Measurements from ENCODE around the gene CPB2.

CPB2 gene

DNA sequence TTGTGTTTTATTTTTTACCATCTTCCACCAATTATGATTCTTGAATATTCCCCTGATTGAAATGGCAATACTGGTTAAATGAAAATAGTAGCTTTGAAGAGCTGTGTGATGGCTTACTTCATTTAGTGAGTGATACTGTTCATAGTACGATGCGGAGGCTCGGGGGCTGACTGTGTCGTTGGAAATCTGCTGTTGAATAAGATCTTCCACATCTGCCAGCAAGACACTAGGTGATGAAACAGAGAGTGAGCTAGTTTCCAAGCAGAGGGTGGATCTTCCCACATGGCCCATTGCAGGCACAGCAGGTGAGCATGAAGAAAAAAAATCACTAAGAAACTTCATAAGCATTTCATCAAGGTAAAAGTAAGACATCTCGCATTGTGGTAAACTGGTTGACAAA, 22.5 kb downstream of the CPB2 start:
- DNase-seq (ENCODE audit: low read depth in 1 of 2, low spot score in 1 of 2) = no peak

DNA sequence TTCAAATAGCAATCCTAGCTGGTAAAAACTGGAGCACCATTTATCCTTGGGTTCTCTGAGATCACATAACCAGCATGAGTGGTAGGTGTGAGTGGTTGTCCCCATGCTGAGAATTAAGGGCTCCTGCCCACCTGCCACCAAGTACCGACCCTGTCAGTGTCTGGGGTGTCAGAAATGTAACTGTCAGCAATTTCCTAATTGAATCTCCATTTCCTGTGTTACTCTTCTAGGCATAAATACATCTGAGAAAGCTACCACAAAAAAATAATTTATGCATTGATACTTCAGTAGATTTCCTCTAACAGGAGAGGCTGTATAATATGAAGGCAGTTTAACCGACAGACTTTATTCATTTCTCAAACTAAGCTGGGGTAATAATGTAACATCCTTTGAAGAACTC, 25.1 kb downstream of the CPB2 start:
- in situ Hi-C loops (cut with HindIII; ENCODE audit: low pct_unique_long_range_greater_than_20kb, low sequenced_read_pairs) = no loop called here
- no peak for DNase-seq (ENCODE audit: low read depth in 1 of 2, low spot score in 1 of 2)
- TF ChIP-seq JUND (IDR thresholded peaks at IDR 0.05; ENCODE audit: low read depth) = no peak

More for the DNA sequence above, 22.5 kb downstream of the CPB2 start:
- in situ Hi-C loops (cut with HindIII; ENCODE audit: low pct_unique_long_range_greater_than_20kb, low sequenced_read_pairs) = no loop called here
- no peak for TF ChIP-seq JUND (IDR thresholded peaks at IDR 0.05; ENCODE audit: low read depth)

DNA sequence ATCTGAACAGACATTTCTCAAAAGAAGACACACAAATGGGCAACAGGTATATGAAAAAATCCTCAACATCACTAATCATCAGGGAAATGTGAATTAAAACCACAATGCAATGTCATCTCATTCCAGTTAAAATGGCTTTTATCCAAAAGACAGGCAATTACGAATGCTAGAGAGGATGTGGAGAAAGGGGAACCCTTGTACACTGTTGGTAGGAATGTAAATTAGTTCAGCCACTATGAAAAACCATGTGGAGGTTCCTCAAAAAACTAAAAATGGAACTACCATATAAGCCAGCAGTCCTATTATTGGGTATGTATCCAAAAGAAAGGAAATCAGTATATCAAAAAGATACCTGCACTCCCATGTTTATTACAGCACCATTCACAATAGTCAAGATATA, 27.6 kb downstream of the CPB2 start:
- DNase-seq (ENCODE audit: low read depth in 1 of 2, low spot score in 1 of 2) = no peak
- TF ChIP-seq JUND (IDR thresholded peaks at IDR 0.05; ENCODE audit: low read depth) = no peak
- in situ Hi-C loops (cut with HindIII; ENCODE audit: low pct_unique_long_range_greater_than_20kb, low sequenced_read_pairs) = no loop called here

DNA sequence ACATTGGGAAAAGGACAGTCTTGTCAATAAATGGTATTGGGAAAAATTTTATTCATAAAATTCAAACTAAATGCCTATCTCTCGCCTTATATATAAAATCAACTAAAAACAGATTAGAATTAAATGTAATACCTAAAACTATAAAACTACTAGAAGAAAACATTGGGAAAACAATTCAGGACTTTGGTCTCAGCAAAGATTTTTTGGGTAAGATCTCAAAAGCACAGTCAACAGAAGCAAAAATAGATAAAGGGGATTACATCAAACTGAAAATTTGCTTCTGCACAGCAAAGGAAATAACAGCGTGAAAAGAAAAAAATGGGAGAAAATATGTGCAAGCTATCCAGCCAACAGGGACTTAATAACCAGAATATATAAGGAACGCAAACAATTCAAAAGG, 28.0 kb downstream of the CPB2 start:
- no peak for TF ChIP-seq JUND (IDR thresholded peaks at IDR 0.05; ENCODE audit: low read depth)
- in situ Hi-C loops (cut with HindIII; ENCODE audit: low pct_unique_long_range_greater_than_20kb, low sequenced_read_pairs) = no loop called here

GRCh38 chr13:46075811-46076210, 29.0 kb downstream of the CPB2 start:
- DNase-seq (ENCODE audit: low read depth in 1 of 2, low spot score in 1 of 2) = no peak
- TF ChIP-seq JUND (IDR thresholded peaks at IDR 0.05; ENCODE audit: low read depth) = no peak
- in situ Hi-C loops (cut with HindIII; ENCODE audit: low pct_unique_long_range_greater_than_20kb, low sequenced_read_pairs) = no loop called here

More for the DNA sequence above, 28.0 kb downstream of the CPB2 start:
- no peak for DNase-seq (ENCODE audit: low read depth in 1 of 2, low spot score in 1 of 2)

- no peak for DNase-seq (ENCODE audit: low read depth in 1 of 2, low spot score in 1 of 2)
- no peak for TF ChIP-seq JUND (IDR thresholded peaks at IDR 0.05; ENCODE audit: low read depth)
- in situ Hi-C loops (cut with HindIII; ENCODE audit: low pct_unique_long_range_greater_than_20kb, low sequenced_read_pairs) = no loop called here
Observed at GRCh38 chr13:46071590-46072249, 33.1 kb downstream of the CPB2 start.

- DNase-seq (ENCODE audit: low read depth in 1 of 2, low spot score in 1 of 2) = no peak
- no peak for TF ChIP-seq JUND (IDR thresholded peaks at IDR 0.05; ENCODE audit: low read depth)
- in situ Hi-C loops (cut with HindIII; ENCODE audit: low pct_unique_long_range_greater_than_20kb, low sequenced_read_pairs) = no loop called here
Observed at GRCh38 chr13:46063292-46063691, 41.5 kb downstream of the CPB2 start.

GRCh38 chr13:46062185-46062584, 42.6 kb downstream of the CPB2 start:
- in situ Hi-C loops (cut with HindIII; ENCODE audit: low pct_unique_long_range_greater_than_20kb, low sequenced_read_pairs) = no loop called here
- DNase-seq (ENCODE audit: low read depth in 1 of 2, low spot score in 1 of 2) = no peak
- no peak for TF ChIP-seq JUND (IDR thresholded peaks at IDR 0.05; ENCODE audit: low read depth)

DNA sequence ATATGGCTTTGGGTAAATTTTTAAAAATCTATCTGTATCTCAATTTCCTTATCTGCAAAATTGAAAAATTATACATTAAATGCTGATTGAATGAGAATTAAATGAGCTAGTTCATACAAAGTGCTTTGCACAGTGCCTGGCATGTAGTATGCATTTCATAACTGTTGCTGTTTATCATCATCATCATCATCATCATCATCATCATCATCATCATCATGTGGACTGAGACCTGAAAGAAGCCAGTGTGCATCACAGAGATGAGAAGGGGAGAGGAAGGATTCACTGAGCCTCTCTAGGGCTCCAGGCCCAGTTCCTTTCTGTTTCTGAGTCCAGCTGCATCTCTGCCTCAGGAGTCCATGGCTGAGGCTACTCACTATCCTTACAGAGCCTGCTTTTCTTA, 45.4 kb downstream of the CPB2 start:
- no peak for TF ChIP-seq JUND (IDR thresholded peaks at IDR 0.05; ENCODE audit: low read depth)
- in situ Hi-C loops (cut with HindIII; ENCODE audit: low pct_unique_long_range_greater_than_20kb, low sequenced_read_pairs) = no loop called here
- DNase-seq (ENCODE audit: low read depth in 1 of 2, low spot score in 1 of 2) = no peak

DNA sequence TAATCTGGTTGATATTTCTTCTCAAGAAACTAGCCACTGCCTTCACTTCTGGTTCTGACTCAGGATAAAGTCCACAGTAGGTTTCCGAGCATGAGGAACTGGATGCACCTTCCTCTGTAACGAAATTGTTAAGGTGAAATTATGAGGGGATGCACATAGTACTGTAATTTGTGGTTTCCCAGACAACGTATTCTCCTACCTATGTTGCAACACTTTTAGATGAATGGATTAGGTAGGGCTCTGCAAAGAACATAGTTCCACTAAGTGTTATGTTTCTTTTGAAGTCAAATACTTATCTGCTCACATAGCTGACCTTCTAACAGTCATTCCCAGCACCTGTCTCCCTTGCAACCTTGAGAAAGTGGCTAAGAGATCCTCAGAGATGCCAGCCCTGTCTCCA, 46.6 kb downstream of the CPB2 start:
- in situ Hi-C loops (cut with HindIII; ENCODE audit: low pct_unique_long_range_greater_than_20kb, low sequenced_read_pairs) = no loop called here
- DNase-seq (ENCODE audit: low read depth in 1 of 2, low spot score in 1 of 2) = no peak
- no peak for TF ChIP-seq JUND (IDR thresholded peaks at IDR 0.05; ENCODE audit: low read depth)

DNA sequence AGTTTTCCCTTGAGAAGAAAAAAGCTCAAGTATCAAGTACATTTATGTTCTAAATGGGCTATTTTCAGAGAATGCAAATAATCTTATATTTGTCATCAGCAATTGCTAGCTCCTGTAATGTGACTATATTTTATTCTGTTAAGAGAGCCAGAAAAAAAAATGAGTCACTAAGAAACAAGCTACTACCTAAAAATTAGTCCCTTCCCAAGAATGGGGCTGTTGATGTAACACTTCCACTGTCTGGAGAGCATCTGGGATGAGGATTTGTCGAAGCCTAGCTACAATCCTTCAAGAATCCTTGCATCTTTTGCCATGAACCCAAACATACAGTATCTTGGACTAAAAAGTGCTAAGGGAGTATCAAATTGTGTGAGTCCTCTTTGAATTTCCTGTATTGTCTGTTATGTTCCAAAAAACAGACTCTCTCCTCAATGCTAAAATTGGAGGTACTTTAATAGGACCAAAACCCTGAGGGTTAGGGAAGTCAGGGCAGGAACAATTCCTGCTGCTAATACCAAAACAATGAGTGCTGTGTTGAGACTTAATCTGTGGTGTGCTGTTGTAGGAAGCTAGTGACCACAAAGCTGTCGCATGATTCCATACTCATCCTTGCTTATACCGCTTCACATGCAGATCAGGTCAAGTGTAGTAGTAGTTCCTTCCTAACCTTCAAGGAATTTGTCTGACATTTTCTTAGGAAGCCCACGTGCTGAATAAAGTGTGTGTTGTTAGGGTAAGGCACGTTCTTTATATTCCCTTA, 47.4 kb downstream of the CPB2 start:
- no peak for DNase-seq (ENCODE audit: low read depth in 1 of 2, low spot score in 1 of 2)
- in situ Hi-C loops (cut with HindIII; ENCODE audit: low pct_unique_long_range_greater_than_20kb, low sequenced_read_pairs) = no loop called here
- TF ChIP-seq JUND (IDR thresholded peaks at IDR 0.05; ENCODE audit: low read depth) = no peak

DNA sequence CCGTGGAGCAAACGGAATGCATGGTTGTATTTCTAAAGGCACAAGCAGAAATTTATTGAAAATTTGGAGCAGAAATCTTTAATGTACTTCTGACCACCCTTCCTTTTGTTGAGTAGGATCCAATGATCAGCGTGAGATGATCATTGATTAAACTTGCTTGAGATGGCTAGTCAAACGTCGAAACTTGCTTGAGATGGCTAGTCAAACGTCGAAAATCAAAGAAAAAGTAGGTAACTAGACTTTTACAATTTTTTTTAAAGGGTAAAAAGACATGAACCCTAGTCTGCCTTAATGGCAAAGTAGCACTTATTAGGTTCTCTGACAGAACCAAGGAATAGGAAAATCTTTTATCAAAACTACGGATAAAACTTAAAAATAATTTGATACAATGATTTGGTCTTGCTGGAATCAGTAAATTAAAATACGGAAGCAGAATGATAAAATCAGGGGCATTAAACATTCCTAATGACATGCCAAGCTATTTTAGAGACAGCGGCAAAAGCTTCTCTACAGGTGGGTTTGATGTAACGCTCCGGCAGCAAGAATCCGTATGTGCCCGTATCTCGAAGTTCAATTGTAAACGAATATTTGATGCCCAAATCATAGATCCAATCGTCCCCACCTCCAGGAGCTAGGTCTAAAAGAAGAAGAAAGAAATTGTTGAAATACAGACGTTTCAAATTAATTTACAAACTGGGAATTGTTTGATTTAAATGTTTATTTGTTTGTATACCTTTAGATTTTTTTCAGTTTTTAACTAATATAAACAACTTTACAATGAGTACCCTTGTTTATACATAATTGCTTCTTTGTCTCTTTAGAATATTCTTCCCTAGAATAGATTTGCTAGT, 51.4 kb downstream of the CPB2 start:
- in situ Hi-C loops (cut with HindIII; ENCODE audit: low pct_unique_long_range_greater_than_20kb, low sequenced_read_pairs) = no loop called here
- no peak for DNase-seq (ENCODE audit: low read depth in 1 of 2, low spot score in 1 of 2)
- no peak for TF ChIP-seq JUND (IDR thresholded peaks at IDR 0.05; ENCODE audit: low read depth)
